HepG2 (cell line): ENCODE data around the gene DHRS1. TPM values are rescaled to one million over a fixed set of nuclear protein-coding genes. Genes with fewer than 3 reads are reported as not detected.

Experiments
- AHR ChIP-seq: IDR thresholded peaks from 2 replicates; pipeline ENCODE4 v1.6.1; 2018; ENCODE audit warnings: missing genetic modification reagents, missing compliant biosample characterization
- DZIP1 ChIP-seq: sonication (generic); formaldehyde crosslinking; IDR thresholded peaks from 2 replicates; pipeline ENCODE4 v1.5.0; 2020; ENCODE audit warnings: mild to moderate bottlenecking, missing genetic modification reagents
- HES4 ChIP-seq: sonication (generic); formaldehyde crosslinking; IDR thresholded peaks from 2 replicates; pipeline ENCODE4 v1.9.0; 2021; ENCODE audit warnings: mild to moderate bottlenecking, missing genetic modification reagents, borderline replicate concordance
- HMG20B ChIP-seq: conservative IDR thresholded peaks from 2 replicates; pipeline ENCODE4 v1.6.1; 2016; ENCODE audit warnings: missing genetic modification reagents, missing compliant biosample characterization
- HNRNPK ChIP-seq: fragments of 200-400 bp; formaldehyde crosslinking; IDR thresholded peaks from 2 replicates; pipeline ENCODE4 v1.6.1; 2018; ENCODE audit warnings: low read length, low read depth, moderate library complexity, mild to moderate bottlenecking; ENCODE audit not compliant: poor library complexity, severe bottlenecking
- IRF9 ChIP-seq: sonication (generic); formaldehyde crosslinking; IDR thresholded peaks from 2 replicates; pipeline ENCODE4 v1.8.0; 2022; ENCODE audit warnings: missing genetic modification reagents, mild to moderate bottlenecking, borderline replicate concordance
- KLF15 ChIP-seq: sonication (generic); formaldehyde crosslinking; IDR thresholded peaks from 2 replicates; pipeline ENCODE4 v1.8.1; 2023; ENCODE audit warnings: borderline replicate concordance, mild to moderate bottlenecking, inconsistent platforms, missing genetic modification reagents, mixed read lengths
- MEIS1 ChIP-seq: sonication (generic); formaldehyde crosslinking; IDR thresholded peaks from 2 replicates; pipeline ENCODE4 v1.9.0; 2021; ENCODE audit warnings: mild to moderate bottlenecking, missing genetic modification reagents, moderate library complexity, borderline replicate concordance
- RFXANK ChIP-seq: IDR thresholded peaks from 2 replicates; pipeline ENCODE4 v1.6.1; 2016
- SMYD3 ChIP-seq: sonication (generic); formaldehyde crosslinking; IDR thresholded peaks from 2 replicates; pipeline ENCODE4 v1.8.1; 2023; ENCODE audit warnings: mild to moderate bottlenecking, missing genetic modification reagents
- SRSF1 ChIP-seq: fragments of 200-400 bp; formaldehyde crosslinking; optimal IDR thresholded peaks from 2 replicates; pipeline ENCODE3; 2017; ENCODE audit warnings: mild to moderate bottlenecking, low read depth, low read length, moderate library complexity
- ZNF20 ChIP-seq: sonication (generic); formaldehyde crosslinking; IDR thresholded peaks from 2 replicates; pipeline ENCODE4 v1.4.0; 2020; ENCODE audit warnings: mild to moderate bottlenecking, moderate library complexity, missing genetic modification reagents
- ZNF646 ChIP-seq: sonication (generic); formaldehyde crosslinking; IDR thresholded peaks from 2 replicates; pipeline ENCODE4 v1.9.0; 2021; ENCODE audit warnings: mild to moderate bottlenecking, missing genetic modification reagents
- polyA plus RNA-seq, 8 experiments: library from polyadenylated mRNA; depleted of rRNA in 3 of 8; stranded (reverse) in 7 of 8; unstranded in 1 of 8; fragments of >200 nt; fragmentation: Illumina TruSeq in 4 of 8; extraction: Trizol in 4 of 8; gene quantifications; 2 replicates each; pipeline versions ENCODE4 v1.2.1 to v1.2.3, GENCODE V29; 2011 to 2016; ENCODE audit warnings: low read depth in 4 of 8, missing spikeins in 1 of 8, mixed read lengths in 1 of 8; ENCODE audit not compliant: insufficient read depth in 1 of 8
- total RNA-seq, 5 experiments: library from RNA; depleted of rRNA; stranded (reverse); fragments of >200 nt; fragmentation: Illumina TruSeq; extraction: Trizol; gene quantifications; 2 replicates each; pipeline ENCODE4 v1.2.3, GENCODE V29; 2016; ENCODE audit warnings: low read depth in 1 of 5

DHRS1 gene
- total and polyA plus RNA-seq, 2 of the 13 experiments (the other 11 are each of a cell fraction or from before 2014, with no cell fraction given), result 49.8 to 60.8 TPM

DNA sequence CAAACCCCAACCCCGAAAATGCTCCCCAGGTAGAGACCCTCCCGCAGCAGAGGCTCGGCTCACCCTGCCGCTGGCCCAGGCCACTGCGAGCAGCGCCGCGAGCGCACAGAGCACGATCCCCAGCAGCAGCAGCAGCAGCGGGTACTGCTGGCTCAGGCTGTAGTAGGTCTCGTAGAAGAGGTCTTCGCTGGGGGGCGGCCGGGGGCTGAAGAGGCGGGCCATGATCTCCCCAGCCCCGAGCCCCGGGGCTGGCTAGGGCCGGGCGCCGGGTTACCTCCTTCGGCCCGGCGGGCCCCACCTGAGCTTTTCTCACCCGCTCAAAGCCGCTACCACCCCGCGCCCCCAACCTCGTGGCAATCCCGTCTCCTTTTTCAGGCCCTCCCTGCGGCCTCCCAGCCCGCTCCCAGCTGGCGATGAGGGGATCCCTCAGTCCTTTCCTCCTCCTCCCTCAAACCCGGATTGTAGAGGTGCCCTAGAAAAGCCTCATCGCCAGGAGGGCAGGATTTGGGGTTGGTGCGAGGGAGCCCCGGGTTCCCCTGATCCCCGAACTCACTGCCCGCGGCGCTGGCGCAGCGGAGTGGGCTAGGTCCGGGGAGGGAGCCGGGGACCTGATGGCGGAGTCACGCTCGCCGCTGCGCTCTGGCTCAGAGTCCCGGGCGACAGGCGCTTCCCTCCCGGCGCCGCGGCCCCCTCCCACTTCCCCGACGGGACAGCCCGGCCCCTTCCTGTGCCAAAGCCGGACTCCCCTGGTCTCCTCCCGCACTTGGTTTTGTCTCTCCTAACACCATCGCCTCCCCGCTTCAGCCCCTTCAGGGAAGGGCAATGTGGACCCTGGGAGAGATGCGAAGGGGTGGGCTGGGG lies 35.1 kb upstream of the DHRS1 start, which contains the start of gene ADCY4 (continued):
- no peak for TF ChIP-seq ZNF646 (CRISPR knock-in tag)
- TF ChIP-seq HMG20B (CRISPR knock-in tag), result no peak
- TF ChIP-seq KLF15 (CRISPR knock-in tag), result 0 out of 2 replicates have a peak, but pooled peaks have one; percentile 46
- TF ChIP-seq HES4 (CRISPR knock-in tag), result peak; percentile 13; the same call in 1 of the 2 replicates
- peak; percentile 82; the same call in 1 of the 2 replicates for TF ChIP-seq DZIP1 (CRISPR knock-in tag)
- no peak for TF ChIP-seq AHR (CRISPR knock-in tag)
- peak; percentile 35 for TF ChIP-seq HNRNPK
- 0 out of 2 replicates have a peak, but pooled peaks have one; percentile 28 for TF ChIP-seq MEIS1 (CRISPR knock-in tag)
- TF ChIP-seq SMYD3, result no peak
- 0 out of 2 replicates have a peak, but pooled peaks have one; percentile 35 for TF ChIP-seq ZNF20 (CRISPR knock-in tag)
- TF ChIP-seq IRF9 (CRISPR knock-in tag), result 0 out of 2 replicates have a peak, but pooled peaks have one; percentile 8
- TF ChIP-seq SRSF1, result peak; percentile 49
- no peak for TF ChIP-seq RFXANK
